Right hindlimb (tissue), 1 donor: ENCODE results near the gene ZNF586.

Source experiments
- DNase-seq: peaks from one replicate; pipeline ENCODE4 v3.0.0-alpha.2; 2018

Gene ZNF586

GRCh38 chr19:57829316-57829715, 59.8 kb downstream of the ZNF586 start:
- no peak for DNase-seq

GRCh38 chr19:57830071-57830602, 60.7 kb downstream of the ZNF586 start, which contains the start of gene ZNF587B:
TSS of gene ZNF587B (plus strand) at chr19:57830299. CDS start at chr19:57830529, 230 bp downstream.
- DNase-seq, result peak; percentile 80
